Fibroblast of villous mesenchyme (primary cell): ENCODE results near the gene RIC8A. TPM values are rescaled to one million over a fixed set of nuclear protein-coding genes. Genes with fewer than 3 reads are reported as not detected.

ENCODE experiments used
- DNase-seq: peaks from one replicate; pipeline ENCODE4 v3.0.0-alpha.2; 2010; ENCODE audit warnings: low read depth
- H3K4me3 ChIP-seq: 2 replicates; pipeline ENCODE4 v1.5.1; 2011; ENCODE audit warnings: low read depth, mild to moderate bottlenecking, low read length
- CTCF ChIP-seq: IDR thresholded peaks from 2 replicates; pipeline ENCODE4 v1.5.1; 2012; ENCODE audit warnings: low read depth, mild to moderate bottlenecking, low read length; ENCODE audit not compliant: insufficient read depth
- total RNA-seq: library from RNA; depleted of rRNA; stranded (reverse); fragments of >200 nt; gene quantifications from 2 replicates; pipeline ENCODE4 v1.2.3, GENCODE V29; 2012

RIC8A gene
- total RNA-seq, 1 donor: 167 TPM

GRCh38 chr11:221998-222789, 14.7 kb downstream of the RIC8A start:
- TF ChIP-seq CTCF: no peak
- no peak for DNase-seq

GRCh38 chr11:223026-223789, 15.7 kb downstream of the RIC8A start:
- no peak for TF ChIP-seq CTCF
- H3K4me3 ChIP-seq: no peak overlapping the region
- DNase-seq: no peak

More at GRCh38 chr11:221998-222789, 14.7 kb downstream of the RIC8A start:
- H3K4me3 ChIP-seq: no peak overlapping the region

DNA sequence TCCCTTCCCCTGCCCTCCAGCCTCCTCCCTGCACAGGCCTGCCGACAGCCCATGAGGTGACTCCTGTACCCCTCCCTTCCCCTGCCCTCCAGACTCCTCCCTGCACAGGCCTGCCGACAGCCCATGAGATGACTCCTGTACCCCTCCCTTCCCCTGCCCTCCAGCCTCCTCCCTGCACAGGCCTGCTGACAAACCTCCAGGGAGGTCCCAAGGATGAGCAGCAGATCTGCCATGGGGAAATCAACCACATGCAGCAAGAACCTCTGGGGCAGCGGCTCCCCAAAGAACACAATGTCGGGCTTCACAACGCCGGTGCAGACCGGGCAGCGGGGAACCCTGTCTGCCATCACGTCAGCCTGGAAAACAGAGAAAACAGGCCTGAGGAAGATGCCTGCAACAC, 16.4 kb downstream of the RIC8A start:
- H3K4me3 ChIP-seq: no peak overlapping the region
- no peak for DNase-seq
- no peak for TF ChIP-seq CTCF

DNA sequence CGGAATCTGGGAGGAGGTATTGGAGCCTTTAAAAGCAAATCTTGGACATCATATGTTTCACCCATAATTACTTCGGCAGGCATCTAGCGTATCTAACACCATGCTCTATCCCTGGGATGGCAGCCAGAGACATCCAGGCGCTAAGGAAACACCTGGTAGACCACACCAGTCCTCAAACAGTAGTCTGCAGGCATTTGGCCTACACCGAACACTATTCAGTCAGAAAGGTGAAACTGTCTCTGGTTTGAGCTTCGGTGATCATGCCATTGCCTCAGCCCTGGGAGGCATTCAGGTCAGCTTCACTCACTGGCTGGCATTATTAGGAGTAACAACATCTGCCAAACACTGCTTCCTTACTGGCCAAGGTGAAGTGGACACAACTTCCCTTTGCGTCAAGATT, 16.9 kb downstream of the RIC8A start:
- DNase-seq: no peak
- no peak overlapping the region for H3K4me3 ChIP-seq
- no peak for TF ChIP-seq CTCF

GRCh38 chr11:225734-226453, 18.4 kb downstream of the RIC8A start:
- TF ChIP-seq CTCF: no peak
- no peak for DNase-seq
- H3K4me3 ChIP-seq: no peak overlapping the region

DNA sequence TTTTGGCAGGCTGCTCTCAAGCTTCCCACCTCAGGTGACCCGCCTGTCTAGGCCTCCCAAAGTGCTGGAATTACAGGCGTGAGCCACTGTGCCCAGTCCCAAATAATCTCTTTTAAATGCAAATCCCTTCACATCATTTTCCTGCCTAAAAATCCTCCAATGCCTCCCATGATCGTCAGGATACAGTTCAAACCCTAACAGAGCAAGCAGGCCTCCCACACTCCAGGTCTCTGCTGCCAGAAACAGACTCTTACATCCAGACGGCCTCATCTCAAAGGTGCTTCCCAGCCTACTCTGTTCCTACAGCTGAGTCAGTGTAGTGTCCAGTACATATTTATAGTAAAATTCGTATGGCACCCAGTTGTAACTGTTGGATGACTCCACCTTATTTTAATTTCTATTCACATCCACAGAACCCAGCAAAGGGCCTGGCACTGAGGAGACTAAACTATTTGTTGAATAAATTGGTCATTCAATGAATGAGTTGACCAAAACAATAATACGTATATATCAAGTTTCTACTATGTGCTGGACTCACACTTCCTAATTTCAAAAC, 20.4 kb downstream of the RIC8A start:
- no peak for DNase-seq
- no peak for TF ChIP-seq CTCF
- H3K4me3 ChIP-seq: no peak overlapping the region
